Loucy (cell line): Measurements from ENCODE around the gene CDC25A.

Source experiments
- H2AFZ ChIP-seq: fragments of 200-600 bp; sonication (generic); 2 replicates; pipeline ENCODE4 v1.6.0; 2016; ENCODE audit warnings: antibody characterized with exemption, mild to moderate bottlenecking, low read length, moderate library complexity
- H3F3A ChIP-seq: fragments of 200-600 bp; 2 replicates; pipeline ENCODE4 v1.6.0; 2016; ENCODE audit warnings: antibody characterized with exemption, low read depth, mild to moderate bottlenecking
- H3K27me3 ChIP-seq: fragments of 200-600 bp; sonication (generic); 2 replicates; pipeline ENCODE4 v1.6.1; 2014; ENCODE audit warnings: low read length, mild to moderate bottlenecking; ENCODE audit not compliant: insufficient read depth, poor library complexity, severe bottlenecking
- H3K36me3 ChIP-seq: fragments of 200-600 bp; sonication (generic); 2 replicates; pipeline ENCODE4 v1.6.1; 2016; ENCODE audit warnings: low read length; ENCODE audit not compliant: insufficient read depth
- H3K4me1 ChIP-seq: fragments of 200-600 bp; sonication (generic); 2 replicates; pipeline ENCODE4 v1.5.1; 2014; ENCODE audit warnings: low read length, mild to moderate bottlenecking; ENCODE audit not compliant: insufficient read depth, poor library complexity, severe bottlenecking
- H3K4me2 ChIP-seq: fragments of 200-600 bp; sonication (generic); 2 replicates; pipeline ENCODE4 v1.6.0; 2014; ENCODE audit warnings: antibody characterized with exemption, low read length, low read depth, mild to moderate bottlenecking; ENCODE audit not compliant: poor library complexity, severe bottlenecking
- H3K4me3 ChIP-seq: fragments of 200-600 bp; sonication (generic); 2 replicates; pipeline ENCODE4 v1.5.1; 2014; ENCODE audit warnings: low read length, mild to moderate bottlenecking, mixed read lengths; ENCODE audit not compliant: poor library complexity, severe bottlenecking
- H3K79me2 ChIP-seq: fragments of 200-600 bp; sonication (generic); 2 replicates; pipeline ENCODE4 v1.6.1; 2014; ENCODE audit warnings: low read length; ENCODE audit not compliant: insufficient read depth
- H3K9ac ChIP-seq: fragments of 200-600 bp; sonication (generic); 2 replicates; pipeline ENCODE4 v1.6.0; 2014; ENCODE audit warnings: mild to moderate bottlenecking, low read depth, low read length, moderate library complexity; ENCODE audit not compliant: poor library complexity, severe bottlenecking
- H3K9me2 ChIP-seq: fragments of 200-600 bp; sonication (generic); replicated peaks from 2 replicates; pipeline ENCODE4 v1.6.1; 2016; ENCODE audit warnings: low read depth, low read length, mixed read lengths
- H3K9me3 ChIP-seq: fragments of 200-600 bp; sonication (generic); 2 replicates; pipeline ENCODE4 v1.6.1; 2014; ENCODE audit warnings: mild to moderate bottlenecking, antibody characterized with exemption, low read length, low read depth; ENCODE audit not compliant: insufficient read depth
- H4K20me1 ChIP-seq: fragments of 200-600 bp; sonication (generic); 2 replicates; pipeline ENCODE4 v1.6.0; 2014; ENCODE audit warnings: antibody characterized with exemption, low read length, mild to moderate bottlenecking; ENCODE audit not compliant: insufficient read depth, poor library complexity, severe bottlenecking
- CTCF ChIP-seq: fragments of 200-600 bp; sonication (generic); conservative IDR thresholded peaks from 2 replicates; pipeline ENCODE4 v1.5.1; 2014; ENCODE audit warnings: mild to moderate bottlenecking, antibody characterized with exemption, low read length
- EZH2phosphoT487 ChIP-seq: fragments of 200-600 bp; IDR thresholded peaks from 2 replicates; pipeline ENCODE4 v1.6.1; 2018; ENCODE audit warnings: antibody characterized with exemption, mild to moderate bottlenecking, moderate library complexity, borderline replicate concordance

CDC25A gene

GRCh38 chr3:48232734-48233133 lies 44.5 kb upstream of the CDC25A start:
- Histone ChIP-seq H3K9me3 (no peaks in the 10 kb centered on the region), H3K27me3 (no peaks in the 10 kb centered on the region), H3K79me2 (no peaks in the 10 kb centered on the region), H3K9ac (peak overlapping the region; percentile 16), H3K36me3 (no peaks in the 10 kb centered on the region), H3K4me3 (peak overlapping the region; percentile 42), H3K4me1 (peaks cover 3% of the 10 kb centered on the region), H3F3A (no peaks in the 10 kb centered on the region), H3K9me2 (no peaks in the 10 kb centered on the region), H3K4me2 (peak overlapping the region; percentile 64), H2AFZ (peak overlapping the region; percentile 85), H4K20me1 (no peaks in the 10 kb centered on the region)
- peak; percentile 91 for TF ChIP-seq CTCF
- TF ChIP-seq EZH2phosphoT487, result no peak

- H3K79me2 ChIP-seq, result no peaks in the 10 kb centered on the region
- H3K9ac ChIP-seq, result no peak overlapping the region
- H3K4me2 ChIP-seq, result no peak overlapping the region
- H4K20me1 ChIP-seq, result no peaks in the 10 kb centered on the region
- H3K9me2 ChIP-seq, result no peaks in the 10 kb centered on the region
- H3K4me1 ChIP-seq, result peaks cover 3% of the 10 kb centered on the region
- H3K9me3 ChIP-seq, result no peaks in the 10 kb centered on the region
- no peak overlapping the region for H2AFZ ChIP-seq
- no peaks in the 10 kb centered on the region for H3F3A ChIP-seq
- no peak overlapping the region for H3K4me3 ChIP-seq
- H3K36me3 ChIP-seq, result no peaks in the 10 kb centered on the region
- TF ChIP-seq EZH2phosphoT487 (no peak), CTCF (no peak)
- no peaks in the 10 kb centered on the region for H3K27me3 ChIP-seq
Observed at GRCh38 chr3:48232232-48232631, 44.0 kb upstream of the CDC25A start.

- TF ChIP-seq CTCF (no peak), EZH2phosphoT487 (no peak)
- Histone ChIP-seq H3K27me3 (no peaks in the 10 kb centered on the region), H3F3A (no peaks in the 10 kb centered on the region), H3K9me3 (no peaks in the 10 kb centered on the region), H3K79me2 (no peaks in the 10 kb centered on the region), H3K4me1 (no peaks in the 10 kb centered on the region), H3K9ac (no peak overlapping the region), H3K36me3 (no peaks in the 10 kb centered on the region), H2AFZ (no peak overlapping the region), H3K9me2 (no peaks in the 10 kb centered on the region), H3K4me3 (no peak overlapping the region), H3K4me2 (no peak overlapping the region), H4K20me1 (no peaks in the 10 kb centered on the region)
Observed at GRCh38 chr3:48226939-48227338, 38.7 kb upstream of the CDC25A start.
